B cell (primary cell): ENCODE measurements around the gene SAG. TPM values are rescaled to one million over a fixed set of nuclear protein-coding genes. Genes with fewer than 3 reads are reported as not detected.

Source experiments
- ATAC-seq: fragments of 200-7000 bp; cut with Tn5 transposase; one replicate; pipeline ENCODE4 v1.10.0; 2021; ENCODE audit warnings: low read depth, mild to moderate bottlenecking, moderate number of reproducible peaks, moderate library complexity
- CTCF ChIA-PET: fragments of 350-600 bp; sonication (Branson Sonifier 250); formaldehyde crosslinking; loops from one replicate; lab custom pipeline; 2021; ENCODE audit warnings: antibody characterized with exemption, inconsistent platforms; lab: Charles Lee
- POLR2A ChIA-PET: fragments of 350-600 bp; sonication (Branson Sonifier 250); formaldehyde crosslinking; loops from one replicate; lab custom pipeline; 2021; ENCODE audit warnings: antibody characterized with exemption; lab: Charles Lee
- DNase-seq: peaks from one replicate; pipeline ENCODE4 v3.0.0; 2013
- H2AFZ ChIP-seq: 2 replicates; pipeline ENCODE4 v1.6.1; 2012; ENCODE audit warnings: mild to moderate bottlenecking, low read depth, low read length; ENCODE audit not compliant: insufficient read depth, poor library complexity, severe bottlenecking
- H3K27ac ChIP-seq, 2 donors: 1 replicate in 1 of 2; 2 replicates in 1 of 2; pipeline ENCODE4 v1.5.1; 2012 to 2013; ENCODE audit warnings: low read length in 2 of 2, mild to moderate bottlenecking in 2 of 2, moderate library complexity in 1 of 2
- H3K27me3 ChIP-seq, 4 experiments: fragments of 200-600 bp in 1 of 4; sonication (generic) in 1 of 4; replicated peaks in 1 of 4; 1 replicate in 2 of 4; 2 replicates in 2 of 4; pipeline versions ENCODE4 v1.6.1 to v1.7.0; 2013 to 2016; ENCODE audit warnings: low read length in 3 of 4, mild to moderate bottlenecking in 2 of 4, mixed read lengths in 1 of 4, moderate library complexity in 1 of 4; ENCODE audit not compliant: insufficient read depth in 4 of 4, control insufficient read depth in 3 of 4; ENCODE audit errors: control extremely low read depth in 1 of 4
- H3K36me3 ChIP-seq, 2 experiments: replicated peaks in 1 of 2; 1 replicate in 1 of 2; 2 replicates in 1 of 2; pipeline versions ENCODE4 v1.6.1 to v1.7.1; 2013; ENCODE audit warnings: low read length in 1 of 2; ENCODE audit not compliant: insufficient read depth in 2 of 2, control insufficient read depth in 1 of 2; ENCODE audit errors: control extremely low read depth in 1 of 2, extremely low read depth in 1 of 2
- H3K4me1 ChIP-seq, 2 donors: fragments of 200-600 bp in 1 of 2; sonication (generic) in 1 of 2; 1 replicate in 1 of 2; 2 replicates in 1 of 2; pipeline versions ENCODE4 v1.5.1 to v1.6.1; 2013 to 2017; ENCODE audit warnings: low read length in 2 of 2; ENCODE audit not compliant: control insufficient read depth in 2 of 2, insufficient read depth in 2 of 2
- H3K4me2 ChIP-seq: replicated peaks from 2 replicates; pipeline ENCODE3; 2012; ENCODE audit warnings: mild to moderate bottlenecking, low read depth, low read length; ENCODE audit not compliant: poor library complexity, severe bottlenecking
- H3K4me3 ChIP-seq, 5 experiments: fragments of 200-600 bp in 1 of 5; sonication (generic) in 1 of 5; 1 replicate in 3 of 5; 2 replicates in 2 of 5; pipeline versions ENCODE4 v1.5.1 to v1.7.0; 2011 to 2016; ENCODE audit warnings: low read length in 4 of 5, mild to moderate bottlenecking in 4 of 5, low read depth in 2 of 5, control low read depth in 1 of 5, moderate library complexity in 1 of 5; ENCODE audit not compliant: insufficient read depth in 1 of 5; ENCODE audit errors: control extremely low read depth in 1 of 5, extremely low read depth in 1 of 5
- H3K79me2 ChIP-seq: fragments of 200-600 bp; sonication (generic); one replicate; pipeline ENCODE4 v1.6.0; 2016; ENCODE audit warnings: low read length; ENCODE audit not compliant: control insufficient read depth, insufficient read depth
- H3K9ac ChIP-seq: fragments of 200-600 bp; sonication (generic); 2 replicates; pipeline ENCODE4 v1.6.1; 2017; ENCODE audit warnings: mild to moderate bottlenecking, low read length, moderate library complexity
- H3K9me3 ChIP-seq, 3 donors: one replicate each; pipeline versions ENCODE4 v1.6.1 to v1.7.1; 2013; ENCODE audit warnings: low read length in 2 of 3; ENCODE audit not compliant: control insufficient read depth in 2 of 3, insufficient read depth in 1 of 3; ENCODE audit errors: control extremely low read depth in 1 of 3
- H4K20me1 ChIP-seq: 2 replicates; pipeline ENCODE4 v1.6.0; 2012; ENCODE audit warnings: mild to moderate bottlenecking, low read length; ENCODE audit not compliant: insufficient read depth, control insufficient read depth, poor library complexity, severe bottlenecking
- H3K27ac Mint-ChIP-seq: one replicate; pipeline ENCODE4 v1.8.0; 2021; ENCODE audit warnings: mixed read lengths
- H3K27me3 Mint-ChIP-seq: one replicate; pipeline ENCODE4 v1.8.0; 2021; ENCODE audit warnings: mixed read lengths
- H3K4me1 Mint-ChIP-seq: one replicate; pipeline ENCODE4 v1.8.0; 2021; ENCODE audit warnings: mixed read lengths
- H3K4me3 Mint-ChIP-seq: one replicate; pipeline ENCODE4 v1.8.0; 2021; ENCODE audit warnings: mixed read lengths
- H3K9me3 Mint-ChIP-seq: one replicate; pipeline ENCODE4 v1.8.0; 2022; ENCODE audit warnings: mixed read lengths; ENCODE audit not compliant: insufficient read depth
- EZH2 ChIP-seq: IDR thresholded peaks from 2 replicates; pipeline ENCODE4 v1.6.1; 2012; ENCODE audit warnings: borderline replicate concordance, low read depth, mild to moderate bottlenecking, moderate library complexity, low read length; ENCODE audit not compliant: insufficient read depth, poor library complexity, severe bottlenecking
- WGBS: methylation state at CpG from one replicate; pipeline ENCODE4 v1.1.5; 2013; ENCODE audit warnings: missing lambda C conversion rate; ENCODE audit not compliant: insufficient coverage; 5-methylcytosine and 5-hydroxymethylcytosine counted together
- intact Hi-C: fragments of 100-400 bp; cut with micrococcal nuclease; formaldehyde crosslinking; loops from one replicate; pipeline ENCODE4 v1.10.0; 2022
- polyA plus RNA-seq: library from polyadenylated mRNA; depleted of rRNA; stranded (reverse); fragments of >200 nt; gene quantifications from 2 replicates; pipeline ENCODE4 v1.2.3, GENCODE V29; 2012
- total RNA-seq, 2 donors: library from RNA; stranded (reverse); fragments of 120-200 nt in 1 of 2; gene quantifications; 1 replicate in 1 of 2; 2 replicates in 1 of 2; pipeline versions ENCODE4 v1.2.3 to v1.2.4, GENCODE V29; 2013 to 2022
- TF ChIP-seq, protein P1 (sequence below): fragments of 200-600 bp; IDR thresholded peaks from one replicate; pipeline ENCODE4 v1.8.0; 2022; ENCODE audit warnings: antibody characterized with exemption, mild to moderate bottlenecking

The SAG gene
- total and polyA plus RNA-seq, 2 donors (not counting 1 experiment from before 2014, with no cell fraction given): 0.03 to 0.17 TPM

DNA sequence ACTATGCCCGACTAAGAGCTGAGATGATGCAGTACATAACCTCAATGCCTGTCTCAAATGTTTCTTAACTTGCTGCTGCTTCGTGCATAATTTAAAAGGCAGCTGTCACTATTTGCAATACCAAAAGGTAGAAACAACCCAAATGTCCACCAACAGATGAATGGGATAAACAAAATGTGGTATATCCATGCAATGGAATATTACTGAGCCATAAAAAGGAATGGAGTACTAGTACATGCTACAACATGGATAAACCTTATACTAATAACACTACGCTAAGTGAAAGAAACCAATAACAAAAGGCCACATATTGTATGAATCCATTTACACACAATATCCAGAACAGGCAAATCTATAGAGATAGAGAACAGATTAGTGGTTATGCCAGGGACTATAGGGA, 33.7 kb downstream of the SAG start:
- Histone ChIP-seq H3K27ac (no peak overlapping the region), H4K20me1 (no peaks in the 10 kb centered on the region), H3K4me2 (no peak overlapping the region), H3K27me3 (no peaks in the 10 kb centered on the region), H3K4me1 (peaks cover 19 to 43% of the 10 kb centered on the region in 2 donors), H3K9ac (no peak overlapping the region), H3K4me3 (no peak overlapping the region), H2AFZ (no peak overlapping the region), H3K9me3 (no peaks in the 10 kb centered on the region), H3K79me2 (no peaks in the 10 kb centered on the region), H3K36me3 (no peaks in the 10 kb centered on the region)
- POLR2A ChIA-PET: interaction anchor here (0.7 to 2.5 kb wide), 2 partner anchors 12 to 18 kb away, joined by 6 to 9 read pairs; partner anchors contain the start of gene DGKD
- CTCF ChIA-PET: interaction anchor here (1.5 to 2.2 kb wide), 2 partner anchors 10 to 16 kb away, joined by 4 to 7 read pairs; no protein-coding TSS in a partner anchor
- no peaks in the 10 kb centered on the region for H3K27me3 Mint-ChIP-seq
- no peak overlapping the region for H3K4me3 Mint-ChIP-seq
- DNase-seq (no peak), ATAC-seq (no peak)
- WGBS: 95% methylated on average over 2 of the region's 3 CpGs
- H3K9me3 Mint-ChIP-seq: no peaks in the 10 kb centered on the region
- TF ChIP-seq, protein P1, sequence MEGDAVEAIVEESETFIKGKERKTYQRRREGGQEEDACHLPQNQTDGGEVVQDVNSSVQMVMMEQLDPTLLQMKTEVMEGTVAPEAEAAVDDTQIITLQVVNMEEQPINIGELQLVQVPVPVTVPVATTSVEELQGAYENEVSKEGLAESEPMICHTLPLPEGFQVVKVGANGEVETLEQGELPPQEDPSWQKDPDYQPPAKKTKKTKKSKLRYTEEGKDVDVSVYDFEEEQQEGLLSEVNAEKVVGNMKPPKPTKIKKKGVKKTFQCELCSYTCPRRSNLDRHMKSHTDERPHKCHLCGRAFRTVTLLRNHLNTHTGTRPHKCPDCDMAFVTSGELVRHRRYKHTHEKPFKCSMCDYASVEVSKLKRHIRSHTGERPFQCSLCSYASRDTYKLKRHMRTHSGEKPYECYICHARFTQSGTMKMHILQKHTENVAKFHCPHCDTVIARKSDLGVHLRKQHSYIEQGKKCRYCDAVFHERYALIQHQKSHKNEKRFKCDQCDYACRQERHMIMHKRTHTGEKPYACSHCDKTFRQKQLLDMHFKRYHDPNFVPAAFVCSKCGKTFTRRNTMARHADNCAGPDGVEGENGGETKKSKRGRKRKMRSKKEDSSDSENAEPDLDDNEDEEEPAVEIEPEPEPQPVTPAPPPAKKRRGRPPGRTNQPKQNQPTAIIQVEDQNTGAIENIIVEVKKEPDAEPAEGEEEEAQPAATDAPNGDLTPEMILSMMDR: no peak
- TF ChIP-seq EZH2: no peak
- no peak overlapping the region for H3K27ac Mint-ChIP-seq
- intact Hi-C loops: no loop called here
- peaks cover 49% of the 10 kb centered on the region for H3K4me1 Mint-ChIP-seq

DNA sequence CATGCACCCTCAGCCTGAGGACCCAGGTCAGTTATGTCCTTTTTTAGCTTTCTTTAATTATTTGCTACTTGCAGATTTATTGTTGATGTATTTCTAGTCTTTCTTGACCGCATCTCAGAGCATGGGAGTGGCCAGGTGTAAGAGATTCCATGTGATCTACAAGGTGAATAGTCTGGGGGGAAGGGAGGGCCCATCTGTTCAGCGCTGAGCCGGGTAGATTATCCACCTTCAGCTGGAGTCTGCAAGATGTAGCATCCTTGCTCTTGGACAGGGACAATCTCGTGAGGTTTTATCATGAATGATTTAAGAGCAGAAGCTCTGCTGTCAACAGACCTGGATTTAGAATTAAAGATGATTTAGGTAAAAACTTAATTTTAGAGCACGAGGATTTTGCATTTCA, 34.7 kb downstream of the SAG start:
- no peak for ATAC-seq
- intact Hi-C loops: no loop called here
- Mint-ChIP-seq H3K27ac (no peak overlapping the region), H3K9me3 (no peaks in the 10 kb centered on the region), H3K27me3 (no peaks in the 10 kb centered on the region), H3K4me3 (no peak overlapping the region), H3K4me1 (peaks cover 52% of the 10 kb centered on the region)
- H3K36me3 ChIP-seq: no peaks in the 10 kb centered on the region
- H3K4me2 ChIP-seq: no peak overlapping the region
- ChIA-PET CTCF (interaction anchor here (0.7 to 2.2 kb wide), 4 partner anchors 10 to 81 kb away, joined by 3 to 7 read pairs (median 4); no protein-coding TSS in a partner anchor), POLR2A (interaction anchor here (0.6 to 2.5 kb wide), 7 partner anchors 8 to 572 kb away, joined by 3 to 9 read pairs (median 4); partner anchors contain the start of gene DGKD)
- peaks cover 19 to 42% of the 10 kb centered on the region in 2 donors for H3K4me1 ChIP-seq
- no peaks in the 10 kb centered on the region for H3K79me2 ChIP-seq
- no peak overlapping the region for H3K27ac ChIP-seq
- H3K9ac ChIP-seq: no peak overlapping the region
- no peaks in the 10 kb centered on the region for H3K27me3 ChIP-seq
- H3K9me3 ChIP-seq: no peaks in the 10 kb centered on the region
- H4K20me1 ChIP-seq: no peaks in the 10 kb centered on the region
- WGBS: 100% methylated on average over 3 of the region's 5 CpGs
- no peak overlapping the region for H2AFZ ChIP-seq
- DNase-seq: no peak
- TF ChIP-seq, protein P1: no peak
- TF ChIP-seq EZH2: no peak
- H3K4me3 ChIP-seq: no peak overlapping the region
